Measurements from ENCODE around the gene SLC1A6. TPM values are rescaled to one million over a fixed set of nuclear protein-coding genes. Genes with fewer than 3 reads are reported as not detected.

SLC1A6 gene
- total RNA-seq, 2 donors from 2014 or later = not detected

DNA sequence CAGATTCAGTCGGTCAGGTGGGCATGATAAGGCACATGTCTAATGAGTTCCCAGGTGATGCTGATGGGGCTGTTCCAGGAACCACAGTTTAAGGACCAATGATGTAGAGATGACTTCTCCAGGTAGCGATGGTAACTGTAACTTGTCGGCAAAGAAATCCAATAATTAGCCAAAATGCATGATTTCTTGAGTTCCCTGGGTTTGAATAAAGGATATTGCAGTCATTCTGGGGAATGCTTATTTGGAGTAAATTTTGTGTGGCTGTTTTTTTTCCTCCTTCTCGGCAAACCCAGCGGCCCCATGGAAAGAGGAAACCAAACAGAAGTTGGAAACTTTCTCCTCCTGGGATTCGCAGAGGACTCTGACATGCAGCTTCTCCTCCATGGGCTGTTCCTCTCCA, 38.5 kb downstream of the SLC1A6 start, which contains the start of gene OR7C2:
Gene OR7C2 (plus strand): TSS at position 301 of the 400 bp plus-strand sequence. CDS start 0 bp downstream, at position 301.
- 67 to 80% methylated on average over 6 of the region's 6 CpGs for WGBS, 2 donors
- no peaks in the 10 kb centered on the region for H3K4me1 ChIP-seq
- H3K27me3 ChIP-seq = no peaks in the 10 kb centered on the region
- TF ChIP-seq, protein P1, sequence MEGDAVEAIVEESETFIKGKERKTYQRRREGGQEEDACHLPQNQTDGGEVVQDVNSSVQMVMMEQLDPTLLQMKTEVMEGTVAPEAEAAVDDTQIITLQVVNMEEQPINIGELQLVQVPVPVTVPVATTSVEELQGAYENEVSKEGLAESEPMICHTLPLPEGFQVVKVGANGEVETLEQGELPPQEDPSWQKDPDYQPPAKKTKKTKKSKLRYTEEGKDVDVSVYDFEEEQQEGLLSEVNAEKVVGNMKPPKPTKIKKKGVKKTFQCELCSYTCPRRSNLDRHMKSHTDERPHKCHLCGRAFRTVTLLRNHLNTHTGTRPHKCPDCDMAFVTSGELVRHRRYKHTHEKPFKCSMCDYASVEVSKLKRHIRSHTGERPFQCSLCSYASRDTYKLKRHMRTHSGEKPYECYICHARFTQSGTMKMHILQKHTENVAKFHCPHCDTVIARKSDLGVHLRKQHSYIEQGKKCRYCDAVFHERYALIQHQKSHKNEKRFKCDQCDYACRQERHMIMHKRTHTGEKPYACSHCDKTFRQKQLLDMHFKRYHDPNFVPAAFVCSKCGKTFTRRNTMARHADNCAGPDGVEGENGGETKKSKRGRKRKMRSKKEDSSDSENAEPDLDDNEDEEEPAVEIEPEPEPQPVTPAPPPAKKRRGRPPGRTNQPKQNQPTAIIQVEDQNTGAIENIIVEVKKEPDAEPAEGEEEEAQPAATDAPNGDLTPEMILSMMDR (IDR thresholded peaks at IDR 0.05) = no peak
- no peak for TF ChIP-seq POLR2A (IDR thresholded peaks at IDR 0.05)
- no peak for ATAC-seq
- H3K36me3 ChIP-seq (replicated peaks in 1 of 2; ENCODE audit: insufficient read depth in 1 of 2, low read depth in 2 of 2) = no peaks in the 10 kb centered on the region
- H3K4me3 ChIP-seq = no peak within 1 kb of the TSS
- no peaks in the 10 kb centered on the region for H3K9me3 ChIP-seq
- DNase-seq = no peak
- intact Hi-C loops (cut with DNase I) = no loop called here
- no peak within 1 kb of the TSS for H3K27ac ChIP-seq

DNA sequence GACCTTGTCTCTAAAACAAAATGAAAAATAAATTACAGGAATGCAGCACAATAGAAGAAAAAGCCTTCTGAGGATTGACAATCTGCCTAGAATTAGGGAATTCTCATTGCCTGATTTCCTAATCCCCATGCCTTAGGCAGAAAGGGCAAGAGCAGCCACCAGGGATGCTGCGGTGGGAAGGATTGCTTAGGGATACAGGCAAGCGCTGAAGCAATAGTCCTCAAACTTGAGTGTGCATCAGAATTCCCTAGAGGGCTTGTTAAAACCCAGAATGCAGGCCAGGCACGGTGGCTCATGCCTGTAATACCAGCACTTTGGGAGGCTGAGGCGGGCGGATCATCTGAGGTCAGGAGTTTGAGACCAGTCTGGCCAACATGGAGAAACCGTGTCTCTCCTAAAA, 39.4 kb downstream of the SLC1A6 start:
- Histone ChIP-seq H3K4me3 (no peak overlapping the region), H3K27me3 (no peaks in the 10 kb centered on the region), H3K27ac (no peak overlapping the region), H3K36me3 (replicated peaks in 1 of 2; ENCODE audit: insufficient read depth in 1 of 2, low read depth in 2 of 2) (no peaks in the 10 kb centered on the region), H3K9me3 (no peaks in the 10 kb centered on the region), H3K4me1 (no peaks in the 10 kb centered on the region)
- intact Hi-C loops (cut with DNase I) = no loop called here
- ATAC-seq = no peak
- WGBS, 2 donors = 69 to 77% methylated on average over 6 of the region's 6 CpGs
- TF ChIP-seq, protein P1 (IDR thresholded peaks at IDR 0.05) = no peak
- no peak for TF ChIP-seq POLR2A (IDR thresholded peaks at IDR 0.05)
- DNase-seq = no peak

DNA sequence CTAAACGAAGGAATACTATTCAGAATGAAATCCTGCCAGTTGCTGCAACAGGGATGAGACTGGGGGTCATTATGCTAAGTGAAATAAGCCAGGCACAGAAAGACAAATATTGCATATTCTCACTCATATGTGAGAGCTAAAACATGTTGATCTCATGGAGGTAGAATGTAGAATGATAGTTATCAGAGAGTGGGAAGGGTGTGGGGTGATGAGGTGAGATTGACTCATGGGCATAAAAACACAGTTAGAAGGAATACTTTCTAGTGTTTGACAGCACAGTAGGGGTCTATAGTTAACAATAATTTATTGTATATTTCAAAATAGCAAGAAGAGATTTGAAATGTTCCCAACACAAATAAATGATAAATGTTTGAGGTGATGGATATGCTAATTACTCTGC, 46.2 kb downstream of the SLC1A6 start:
- H3K27ac ChIP-seq = no peak overlapping the region
- H3K36me3 ChIP-seq (replicated peaks in 1 of 2; ENCODE audit: insufficient read depth in 1 of 2, low read depth in 2 of 2) = no peaks in the 10 kb centered on the region
- no peak for ATAC-seq
- DNase-seq = no peak
- intact Hi-C loops (cut with DNase I) = no loop called here
- H3K4me1 ChIP-seq = no peaks in the 10 kb centered on the region
- H3K27me3 ChIP-seq = no peaks in the 10 kb centered on the region
- 35 to 45% methylated on average over 1 of the region's 1 CpG for WGBS, 2 donors
- H3K4me3 ChIP-seq = no peak overlapping the region
- TF ChIP-seq, protein P1 (IDR thresholded peaks at IDR 0.05) = no peak
- no peak for TF ChIP-seq POLR2A (IDR thresholded peaks at IDR 0.05)
- H3K9me3 ChIP-seq = no peaks in the 10 kb centered on the region

DNA sequence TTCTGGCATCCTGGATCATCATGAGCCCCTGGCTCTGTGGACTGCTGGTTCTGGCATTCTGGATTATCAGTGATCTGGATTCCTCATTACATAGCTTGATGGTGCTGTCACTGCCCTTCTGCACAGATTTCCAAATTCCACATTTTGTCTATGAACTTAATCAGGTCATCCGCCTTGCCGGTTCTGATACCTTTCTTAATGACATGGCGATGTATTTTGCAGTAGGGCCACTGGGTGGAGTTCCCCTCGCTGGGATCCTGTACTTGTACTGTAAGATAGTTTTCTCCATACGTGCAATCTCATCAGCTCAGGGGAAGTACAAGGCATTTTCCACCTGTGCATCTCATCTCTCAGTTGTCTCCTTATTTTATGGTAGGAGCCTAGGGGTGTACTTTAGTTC, 62.8 kb downstream of the SLC1A6 start:
- ATAC-seq = no peak
- Histone ChIP-seq H3K27me3 (no peaks in the 10 kb centered on the region), H3K4me1 (no peaks in the 10 kb centered on the region), H3K36me3 (replicated peaks in 1 of 2; ENCODE audit: insufficient read depth in 1 of 2, low read depth in 2 of 2) (no peaks in the 10 kb centered on the region), H3K9me3 (no peaks in the 10 kb centered on the region), H3K27ac (no peak overlapping the region), H3K4me3 (no peak overlapping the region)
- peak in 1 of 4 donors; percentile 26 for DNase-seq
- 45 to 60% methylated on average over 5 of the region's 5 CpGs for WGBS, 2 donors
- intact Hi-C loops (cut with DNase I) = no loop called here
- TF ChIP-seq, protein P1 (IDR thresholded peaks at IDR 0.05) = peak in 2 of 7 experiments; percentile 18 to 26
- TF ChIP-seq POLR2A (IDR thresholded peaks at IDR 0.05) = no peak

DNA sequence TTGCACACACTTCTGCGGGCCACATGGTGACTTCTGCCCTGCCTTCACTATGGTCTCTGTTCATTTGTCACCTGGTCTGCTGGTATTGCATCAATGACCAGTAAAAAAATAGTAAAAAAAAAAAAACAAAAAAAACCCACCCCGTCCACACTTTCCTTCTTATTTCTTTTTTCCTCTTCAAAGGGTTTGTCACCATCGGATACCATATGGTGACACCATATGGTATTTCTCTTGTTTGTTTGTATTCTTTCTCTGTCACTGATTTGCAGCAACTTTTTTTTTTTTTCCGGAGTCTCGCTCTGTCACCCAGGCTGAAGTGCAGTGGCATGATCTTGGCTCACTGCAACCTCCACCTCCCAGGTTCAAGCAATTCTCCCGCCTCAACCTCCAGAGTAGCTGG, 64.5 kb downstream of the SLC1A6 start:
- DNase-seq (no peak), ATAC-seq (no peak)
- 60 to 62% methylated on average over 6 of the region's 6 CpGs for WGBS, 2 donors
- no peaks in the 10 kb centered on the region for H3K36me3 ChIP-seq (replicated peaks in 1 of 2; ENCODE audit: insufficient read depth in 1 of 2, low read depth in 2 of 2)
- H3K4me3 ChIP-seq = no peak overlapping the region
- intact Hi-C loops (cut with DNase I) = no loop called here
- no peak overlapping the region for H3K27ac ChIP-seq
- no peaks in the 10 kb centered on the region for H3K4me1 ChIP-seq
- no peaks in the 10 kb centered on the region for H3K9me3 ChIP-seq
- no peak for TF ChIP-seq POLR2A (IDR thresholded peaks at IDR 0.05)
- TF ChIP-seq, protein P1 (IDR thresholded peaks at IDR 0.05) = no peak
- no peaks in the 10 kb centered on the region for H3K27me3 ChIP-seq
